GM12878 (cell line): ENCODE data around the gene SLC25A44. TPM values are rescaled to one million over a fixed set of nuclear protein-coding genes. Genes with fewer than 3 reads are reported as not detected.

Source experiments
- ATAC-seq: fragments of 200-7000 bp; cut with Tn5 transposase; 3 replicates; pipeline ENCODE4 v1.9.1; 2020; ENCODE audit warnings: mild to moderate bottlenecking, moderate library complexity
- BruUV-seq: library from RNA; stranded (reverse); fragments of 400-500 nt; replicated peaks from 2 replicates; lab custom pipeline; 2021; lab: Mats Ljungman, UMichigan
- CTCF ChIA-PET: fragments of 300-600 bp; sonication (Branson Sonifier 250); formaldehyde crosslinking; extraction: SDS; loops from one replicate; lab custom pipeline; 2021; ENCODE audit warnings: inconsistent platforms; lab: Yijun Ruan, JAX
- POLR2A ChIA-PET: fragments of 350-600 bp; formaldehyde crosslinking; extraction: SDS; loops from one replicate; lab custom pipeline; 2021; ENCODE audit warnings: inconsistent platforms; lab: Charles Lee
- RAD21 ChIA-PET: fragments of 300-600 bp; sonication (Branson Sonifier 250); formaldehyde crosslinking; loops from one replicate; lab custom pipeline; 2023; ENCODE audit warnings: antibody characterized with exemption; ENCODE audit not compliant: unreplicated experiment; lab: Charles Lee
- SMC1A ChIA-PET: fragments of 300-600 bp; sonication (Branson Sonifier 250); formaldehyde crosslinking; loops from one replicate; lab custom pipeline; 2023; ENCODE audit not compliant: unreplicated experiment, uncharacterized antibody; lab: Charles Lee
- DNase-seq: peaks from one replicate; pipeline ENCODE4 v3.0.0-alpha.2; 2011; ENCODE audit warnings: low read depth, low spot score
- FAIRE-seq: peaks from 3 replicates; lab custom pipeline; 2011; peaks lifted over from hg19 to GRCh38; lab: Jason Lieb, UNC
- H2AFZ ChIP-seq: 2 replicates; pipeline ENCODE4 v1.6.0; 2011; ENCODE audit warnings: low read depth, low read length, control low read depth; ENCODE audit not compliant: control insufficient read depth
- H3K27ac ChIP-seq: 2 replicates; pipeline ENCODE4 v1.5.1; 2011; ENCODE audit warnings: control low read depth; ENCODE audit not compliant: control insufficient read depth, insufficient read depth
- H3K27me3 ChIP-seq, 2 experiments: replicated peaks in 1 of 2; 2 replicates each; pipeline versions ENCODE4 v1.6.0 to v1.6.1; 2011; ENCODE audit warnings: low read length in 1 of 2; ENCODE audit not compliant: control insufficient read depth in 2 of 2, insufficient read depth in 2 of 2
- H3K36me3 ChIP-seq, 2 experiments: 2 replicates each; pipeline ENCODE4 v1.5.1; 2011; ENCODE audit warnings: low read length in 1 of 2; ENCODE audit not compliant: control insufficient read depth in 2 of 2, insufficient read depth in 2 of 2
- H3K4me1 ChIP-seq: 2 replicates; pipeline ENCODE4 v1.6.1; 2011; ENCODE audit warnings: mild to moderate bottlenecking, low read length, moderate library complexity, mixed read lengths; ENCODE audit not compliant: control insufficient read depth, insufficient read depth
- H3K4me2 ChIP-seq: 2 replicates; pipeline ENCODE4 v1.6.0; 2011; ENCODE audit warnings: control low read depth; ENCODE audit not compliant: control insufficient read depth, insufficient read depth
- H3K4me3 ChIP-seq: fragments of 200-600 bp; sonication (generic); 2 replicates; pipeline ENCODE4 v1.5.1; 2016
- H3K79me2 ChIP-seq: 2 replicates; pipeline ENCODE4 v1.6.0; 2011; ENCODE audit warnings: low read length; ENCODE audit not compliant: control insufficient read depth, insufficient read depth
- H3K9ac ChIP-seq: 2 replicates; pipeline ENCODE4 v1.8.0; 2011; ENCODE audit warnings: low read length, control low read depth, mixed read lengths; ENCODE audit not compliant: control insufficient read depth, insufficient read depth
- H3K9me3 ChIP-seq: replicated peaks from 3 replicates; pipeline ENCODE4 v1.5.1; 2011; ENCODE audit warnings: mild to moderate bottlenecking, low read length; ENCODE audit not compliant: control insufficient read depth, insufficient read depth
- H4K20me1 ChIP-seq: 2 replicates; pipeline ENCODE4 v1.6.0; 2011; ENCODE audit not compliant: control insufficient read depth, insufficient read depth
- ATF2 ChIP-seq: IDR thresholded peaks from 2 replicates; pipeline ENCODE4 v1.6.1; 2012; ENCODE audit warnings: low read length, inconsistent platforms
- BCLAF1 ChIP-seq: fragments of 450-650 bp; IDR thresholded peaks from 2 replicates; pipeline ENCODE4 v1.6.1; 2017; ENCODE audit warnings: antibody characterized with exemption, mild to moderate bottlenecking, moderate library complexity
- FOS ChIP-seq: IDR thresholded peaks from 3 replicates; pipeline ENCODE4 v1.6.1; 2011; ENCODE audit warnings: borderline replicate concordance; ENCODE audit not compliant: insufficient read length; ENCODE audit errors: extremely low read depth
- NR2C1 ChIP-seq: fragments of 450-650 bp; IDR thresholded peaks from 2 replicates; pipeline ENCODE4 v1.6.1; 2017; ENCODE audit warnings: antibody characterized with exemption, mild to moderate bottlenecking, moderate library complexity
- RB1 ChIP-seq: fragments of 450-650 bp; formaldehyde crosslinking; IDR thresholded peaks from 2 replicates; pipeline ENCODE4 v1.6.1; 2017; ENCODE audit warnings: mild to moderate bottlenecking, borderline replicate concordance
- WRNIP1 ChIP-seq: IDR thresholded peaks from 2 replicates; pipeline ENCODE4 v1.6.1; 2011; ENCODE audit warnings: low read depth, low read length, improper control_type of control experiment, borderline replicate concordance
- YY1 ChIP-seq: IDR thresholded peaks from 2 replicates; pipeline ENCODE4 v1.6.1; 2011; ENCODE audit warnings: low read depth, mild to moderate bottlenecking, low read length
- ZBED1 ChIP-seq: IDR thresholded peaks from 2 replicates; pipeline ENCODE4 v1.6.1; 2016; ENCODE audit warnings: borderline replicate concordance
- ZNF24 ChIP-seq: fragments of 450-650 bp; IDR thresholded peaks from 2 replicates; pipeline ENCODE4 v1.6.1; 2017; ENCODE audit warnings: antibody characterized with exemption, mild to moderate bottlenecking
- WGBS: methylation state at CpG from one replicate; pipeline ENCODE4 v1.1.6; 2016; ENCODE audit warnings: low lambda C conversion rate; ENCODE audit not compliant: insufficient replicate concordance, insufficient coverage; ENCODE audit errors: missing lambda C conversion rate; 5-methylcytosine and 5-hydroxymethylcytosine counted together
- in situ Hi-C: fragments of 300-500 bp; cut with MboI; formaldehyde crosslinking; loops from 9 replicates; pipeline ENCODE4 v1.14.3; 2018; ENCODE audit warnings: mixed read lengths
- intact Hi-C: fragments of 100-400 bp; cut with micrococcal nuclease; formaldehyde crosslinking; loops from one replicate; pipeline ENCODE4 v1.14.2; 2022; ENCODE audit not compliant: unreplicated experiment
- polyA plus RNA-seq, 11 experiments: library from polyadenylated mRNA; depleted of rRNA in 4 of 11; unstranded in 6 of 11; stranded (reverse) in 5 of 11; fragments of >200 nt; fragmentation: Nextera tagmentation in 4 of 11; fragmentation: Illumina TruSeq in 1 of 11; extraction: Ambion mirVana in 4 of 11; extraction: Trizol in 1 of 11; gene quantifications; 1 replicate in 1 of 11; 2 replicates in 10 of 11; pipeline versions ENCODE4 v1.2.1 to v1.2.3, GENCODE V29; 2011 to 2016; ENCODE audit warnings: inconsistent platforms in 2 of 11, missing spikeins in 2 of 11, low read depth in 1 of 11
- total RNA-seq, 4 experiments: library from RNA; depleted of rRNA in 3 of 4; stranded (reverse); fragments of >200 nt in 3 of 4; fragmentation: Illumina TruSeq in 1 of 4; extraction: Trizol in 1 of 4; gene quantifications; 2 replicates each; pipeline versions ENCODE4 v1.2.1 to v1.2.3, GENCODE V29; 2013 to 2021

SLC25A44 gene
- total and polyA plus RNA-seq, 10 of the 15 experiments (the other 5 are each of a cell fraction or from before 2014, with no cell fraction given), result 7.1 to 43.3 (median 30.4) TPM

- RAD21 ChIA-PET, result interaction anchor here (10.0 kb wide), 1 partner anchor 82 kb away, joined by 361 read pairs; the partner anchor contains the start of gene SEMA4A
- 100% methylated on average over 1 of the region's 1 CpG for WGBS
- intact Hi-C loops, result no loop called here
- no peak overlapping the region for H3K9ac ChIP-seq
- no TSS peak for BruUV-seq
- peaks cover 23% of the 10 kb centered on the region for H3K4me1 ChIP-seq
- in situ Hi-C loops, result no loop called here
- ATAC-seq (no peak), FAIRE-seq (no peak), DNase-seq (no peak)
- H2AFZ ChIP-seq, result no peak overlapping the region
- H3K9me3 ChIP-seq, result no peaks in the 10 kb centered on the region
- SMC1A ChIA-PET, result interaction anchor here (14.3 kb wide), 1 partner anchor 79 kb away, joined by 411 read pairs; the partner anchor contains the start of gene SEMA4A
- CTCF ChIA-PET, result interaction anchor here (2.4 to 14.2 kb wide), 2 partner anchors 82 to 88 kb away, joined by 16 to 502 read pairs; partner anchors contain the start of gene SEMA4A
- H3K36me3 ChIP-seq, result peaks cover 3 to 4% of the 10 kb centered on the region in 2 experiments; a peak in 3 of 4 replicates
- POLR2A ChIA-PET, result no interaction called here
- H3K4me2 ChIP-seq, result no peak overlapping the region
- no peak overlapping the region for H3K27ac ChIP-seq
- no peaks in the 10 kb centered on the region for H3K79me2 ChIP-seq
- no peaks in the 10 kb centered on the region for H4K20me1 ChIP-seq
- H3K4me3 ChIP-seq, result no peak overlapping the region
- H3K27me3 ChIP-seq, result no peaks in the 10 kb centered on the region
- no peak for TF ChIP-seq ZNF24
- no peak for TF ChIP-seq FOS
- no peak for TF ChIP-seq BCLAF1
- no peak for TF ChIP-seq ZBED1
- TF ChIP-seq YY1, result no peak
- TF ChIP-seq ATF2, result no peak
- TF ChIP-seq WRNIP1, result no peak
- no peak for TF ChIP-seq NR2C1
- no peak for TF ChIP-seq RB1
- TF ChIP-seq, all 136 proteins: peak for 0
Observed at GRCh38 chr1:156230473-156230837, 36.6 kb downstream of the SLC25A44 start.
